ENCODE data around the gene ATP5ME.

Gene ATP5ME

GRCh38 chr4:623914-624566, 50.0 kb downstream of the ATP5ME start:
- H3K4me3 ChIP-seq (ENCODE audit: low read depth, low read length): no peak overlapping the region

- no peak overlapping the region for H3K4me3 ChIP-seq (ENCODE audit: low read depth, low read length)
Measured at GRCh38 chr4:622996-623913, 50.8 kb downstream of the ATP5ME start.
